Activated CD4-positive, alpha-beta T cell treated with anti-CD3 and anti-CD28 coated beads, Interleukin-2, Interleukin-6, amounts not matched to agents 100 ng/mL and 50 ng/mL, durations not matched to agents 16 hours and 8 hours (primary cell): ENCODE results near the gene DDX24.
"Not testable (repeated sequence)": the region's sequence is repeated elsewhere in the genome, so short reads cannot be mapped to it uniquely, and the experiment has no call there.

ENCODE experiments used
- DNase-seq: peaks from one replicate; pipeline ENCODE4 v3.0.0-alpha.2; 2020

DDX24 gene

GRCh38 chr14:94077823-94078222 is 3.2 kb downstream of the DDX24 start:
- no peak for DNase-seq

GRCh38 chr14:94077111-94077821 is 3.7 kb downstream of the DDX24 start:
- no peak for DNase-seq

- DNase-seq = no peak
Observed at GRCh38 chr14:94075008-94075407, 6.0 kb downstream of the DDX24 start.

- no peak for DNase-seq
Observed at GRCh38 chr14:94074534-94074933, 6.5 kb downstream of the DDX24 start.

GRCh38 chr14:94072076-94072475 is 8.9 kb downstream of the DDX24 start:
- DNase-seq = not testable (repeated sequence)

GRCh38 chr14:94066089-94066676 is 14.8 kb downstream of the DDX24 start:
- DNase-seq = no peak

GRCh38 chr14:94062344-94062940 is 18.6 kb downstream of the DDX24 start:
- DNase-seq = no peak

- no peak for DNase-seq
Observed at GRCh38 chr14:94059998-94060397, 21.0 kb downstream of the DDX24 start.

GRCh38 chr14:94058674-94059138 is 22.3 kb downstream of the DDX24 start:
- DNase-seq = no peak

- DNase-seq = no peak
Observed at GRCh38 chr14:94058128-94058673, 22.8 kb downstream of the DDX24 start.

- DNase-seq = peak; percentile 58
Observed at GRCh38 chr14:94056579-94057308, 24.3 kb downstream of the DDX24 start.

GRCh38 chr14:94054936-94055335 is 26.1 kb downstream of the DDX24 start:
- DNase-seq = no peak

- no peak for DNase-seq
Observed at GRCh38 chr14:94054401-94054800, 26.6 kb downstream of the DDX24 start.

- no peak for DNase-seq
Observed at GRCh38 chr14:94052662-94053061, 28.3 kb downstream of the DDX24 start.

GRCh38 chr14:94052199-94052598 is 28.8 kb downstream of the DDX24 start:
- DNase-seq = no peak

GRCh38 chr14:94051779-94052178 is 29.2 kb downstream of the DDX24 start:
- no peak for DNase-seq

GRCh38 chr14:94051115-94051514 is 29.9 kb downstream of the DDX24 start:
- DNase-seq = no peak

- DNase-seq = no peak
Observed at GRCh38 chr14:94050231-94050880, 30.6 kb downstream of the DDX24 start.

- DNase-seq = no peak
Observed at GRCh38 chr14:94049625-94050023, 31.4 kb downstream of the DDX24 start.

GRCh38 chr14:94048691-94049624 is 32.0 kb downstream of the DDX24 start:
- DNase-seq = no peak

GRCh38 chr14:94047581-94047980 is 33.4 kb downstream of the DDX24 start:
- DNase-seq = no peak
